Activated CD4-positive, alpha-beta T cell treated with anti-CD3 and anti-CD28 coated beads for 36 hours (primary cell): ENCODE results near the gene VPS13A. TPM values are rescaled to one million over a fixed set of nuclear protein-coding genes. Genes with fewer than 3 reads are reported as not detected.

Experiments
- ATAC-seq: fragments of 200-7000 bp; cut with Tn5 transposase; one replicate; pipeline ENCODE4 v1.10.0; 2021; ENCODE audit warnings: mild to moderate bottlenecking, moderate library complexity
- CTCF ChIA-PET: fragments of 350-600 bp; sonication (Branson Sonifier 250); formaldehyde crosslinking; loops from one replicate; lab custom pipeline; 2021; ENCODE audit warnings: antibody characterized with exemption; lab: Charles Lee
- POLR2A ChIA-PET: fragments of 350-600 bp; sonication (Branson Sonifier 250); formaldehyde crosslinking; loops from one replicate; lab custom pipeline; 2021; ENCODE audit warnings: antibody characterized with exemption, inconsistent platforms; lab: Charles Lee
- DNase-seq: peaks from one replicate; pipeline ENCODE4 v3.0.0-alpha.2; 2020
- H3K27ac Mint-ChIP-seq: one replicate; pipeline ENCODE4 v1.8.0; 2021; ENCODE audit warnings: mixed read lengths
- H3K27me3 Mint-ChIP-seq: one replicate; pipeline ENCODE4 v1.8.0; 2021; ENCODE audit warnings: mixed read lengths
- H3K36me3 Mint-ChIP-seq: one replicate; pipeline ENCODE4 v1.8.0; 2021; ENCODE audit warnings: low read depth, mixed read lengths
- H3K4me1 Mint-ChIP-seq: one replicate; pipeline ENCODE4 v1.8.0; 2021; ENCODE audit warnings: mixed read lengths
- H3K4me3 Mint-ChIP-seq: one replicate; pipeline ENCODE4 v1.8.0; 2021; ENCODE audit warnings: mild to moderate bottlenecking, moderate library complexity, mixed read lengths
- H3K9me3 Mint-ChIP-seq: one replicate; pipeline ENCODE4 v1.8.0; 2021; ENCODE audit warnings: low read depth, mixed read lengths
- intact Hi-C, 2 experiments: fragments of 100-400 bp; cut with DNase I in 1 of 2; cut with micrococcal nuclease in 1 of 2; formaldehyde crosslinking; loops; one replicate each; pipeline versions ENCODE4 v1.14.2 to v1.15.1; 2022 to 2024; cut with DNase I, micrococcal nuclease
- total RNA-seq, 2 experiments: library from RNA; stranded (reverse); gene quantifications; one replicate each; pipeline ENCODE4 v1.2.3, GENCODE V29; 2021

Gene VPS13A
- total RNA-seq, 2 experiments from 2014 or later = 33.3 to 33.6 TPM

- H3K4me3 Mint-ChIP-seq = no peak overlapping the region
- intact Hi-C loops = loop anchor here (1.0 to 10.0 kb wide), 10 partner anchors 18 to 754 kb away; partner anchors contain the start of genes VPS13A (in 2 of the 2) and GNA14 (in 1 of the 2)
- CTCF ChIA-PET = interaction anchor here (0.6 to 7.9 kb wide), 30 partner anchors 9 to 900 kb away, joined by 3 to 85 read pairs (median 4); no protein-coding TSS in a partner anchor
- no peaks in the 10 kb centered on the region for H3K9me3 Mint-ChIP-seq
- H3K4me1 Mint-ChIP-seq = peaks cover 22% of the 10 kb centered on the region
- H3K27ac Mint-ChIP-seq = no peak overlapping the region
- H3K36me3 Mint-ChIP-seq = no peaks in the 10 kb centered on the region
- H3K27me3 Mint-ChIP-seq = no peaks in the 10 kb centered on the region
- POLR2A ChIA-PET = no interaction called here
- DNase-seq (peak; percentile 79), ATAC-seq (peak; percentile 85)
Observed at GRCh38 chr9:77457916-77458592, 280.7 kb downstream of the VPS13A start.

GRCh38 chr9:77460938-77461337, 283.6 kb downstream of the VPS13A start:
- Mint-ChIP-seq H3K27me3 (no peaks in the 10 kb centered on the region), H3K4me1 (peaks cover 8% of the 10 kb centered on the region), H3K4me3 (no peak overlapping the region), H3K36me3 (no peaks in the 10 kb centered on the region), H3K9me3 (no peaks in the 10 kb centered on the region), H3K27ac (no peak overlapping the region)
- ChIA-PET POLR2A (no interaction called here), CTCF (interaction anchor here (0.8 to 1.5 kb wide), 5 partner anchors 10 to 303 kb away, joined by 3 read pairs; no protein-coding TSS in a partner anchor)
- intact Hi-C loops = no loop called here
- DNase-seq (no peak), ATAC-seq (no peak)

- no peak for ATAC-seq
- POLR2A ChIA-PET = no interaction called here
- CTCF ChIA-PET = interaction anchor here (0.5 to 1.5 kb wide), 5 partner anchors 10 to 264 kb away, joined by 3 read pairs; no protein-coding TSS in a partner anchor
Observed at GRCh38 chr9:77462066-77462465, 284.7 kb downstream of the VPS13A start.

GRCh38 chr9:77463151-77463550, 285.8 kb downstream of the VPS13A start:
- ChIA-PET CTCF (interaction anchor here (0.9 to 1.4 kb wide), 3 partner anchors 10 to 87 kb away, joined by 3 to 5 read pairs (median 3); no protein-coding TSS in a partner anchor), POLR2A (interaction anchor here (0.7 kb wide), 1 partner anchor 8 kb away, joined by 3 read pairs; no protein-coding TSS in a partner anchor)
- no peaks in the 10 kb centered on the region for H3K9me3 Mint-ChIP-seq
- H3K4me1 Mint-ChIP-seq = no peaks in the 10 kb centered on the region
- peaks cover 1% of the 10 kb centered on the region for H3K27me3 Mint-ChIP-seq
- intact Hi-C loops = no loop called here
- no peaks in the 10 kb centered on the region for H3K36me3 Mint-ChIP-seq
- no peak overlapping the region for H3K27ac Mint-ChIP-seq
- no peak overlapping the region for H3K4me3 Mint-ChIP-seq
- ATAC-seq (no peak), DNase-seq (no peak)

More at GRCh38 chr9:77462066-77462465, 284.7 kb downstream of the VPS13A start:
- intact Hi-C loops = no loop called here
- no peak for DNase-seq
- no peaks in the 10 kb centered on the region for H3K9me3 Mint-ChIP-seq
- H3K36me3 Mint-ChIP-seq = no peaks in the 10 kb centered on the region
- H3K4me3 Mint-ChIP-seq = no peak overlapping the region
- no peak overlapping the region for H3K27ac Mint-ChIP-seq
- H3K27me3 Mint-ChIP-seq = peaks cover 1% of the 10 kb centered on the region
- peaks cover 6% of the 10 kb centered on the region for H3K4me1 Mint-ChIP-seq

- no peak for DNase-seq
- H3K36me3 Mint-ChIP-seq = no peaks in the 10 kb centered on the region
- peaks cover 1% of the 10 kb centered on the region for H3K27me3 Mint-ChIP-seq
- no peak for ATAC-seq
- ChIA-PET POLR2A (no interaction called here), CTCF (interaction anchor here (0.6 to 1.2 kb wide), 2 partner anchors 11 to 25 kb away, joined by 3 to 6 read pairs; no protein-coding TSS in a partner anchor)
- H3K4me3 Mint-ChIP-seq = no peak overlapping the region
- H3K4me1 Mint-ChIP-seq = no peaks in the 10 kb centered on the region
- intact Hi-C loops = no loop called here
- H3K27ac Mint-ChIP-seq = no peak overlapping the region
- no peaks in the 10 kb centered on the region for H3K9me3 Mint-ChIP-seq
Observed at GRCh38 chr9:77464661-77465060, 287.3 kb downstream of the VPS13A start.

GRCh38 chr9:77469515-77470231, 292.3 kb downstream of the VPS13A start:
- Mint-ChIP-seq H3K27me3 (peaks cover 1% of the 10 kb centered on the region), H3K36me3 (no peaks in the 10 kb centered on the region), H3K4me1 (peaks cover under 1% of the 10 kb centered on the region), H3K27ac (no peak overlapping the region), H3K4me3 (no peak overlapping the region), H3K9me3 (peaks cover 4% of the 10 kb centered on the region)
- intact Hi-C loops = loop anchor here in 1 of 2 experiments (10.0 kb wide), 1 partner anchor 825 kb away; the partner anchor contains the start of gene PSAT1
- no peak for DNase-seq
- CTCF ChIA-PET = interaction anchor here (4.4 kb wide), 1 partner anchor 13 kb away, joined by 21 read pairs; no protein-coding TSS in a partner anchor
- ATAC-seq = no peak
- POLR2A ChIA-PET = no interaction called here

Other genes starting within 250 kb of the VPS13A start
- gene FOXB2, start 157.9 kb upstream of the VPS13A start, total RNA-seq = not detected